Epithelial cell of prostate (primary cell): ENCODE measurements around the gene ITIH1.
"Not testable (repeated sequence)": the region's sequence is repeated elsewhere in the genome, so short reads cannot be mapped to it uniquely, and the experiment has no call there.

ENCODE experiments used
- DNase-seq: peaks from one replicate; pipeline ENCODE4 v3.0.0-alpha.2; 2011; ENCODE audit warnings: low read depth, low spot score
- H3K27ac ChIP-seq: fragments of 450-650 bp; 2 replicates; pipeline ENCODE4 v1.5.1; 2017; ENCODE audit warnings: mild to moderate bottlenecking

Gene ITIH1, protein sequence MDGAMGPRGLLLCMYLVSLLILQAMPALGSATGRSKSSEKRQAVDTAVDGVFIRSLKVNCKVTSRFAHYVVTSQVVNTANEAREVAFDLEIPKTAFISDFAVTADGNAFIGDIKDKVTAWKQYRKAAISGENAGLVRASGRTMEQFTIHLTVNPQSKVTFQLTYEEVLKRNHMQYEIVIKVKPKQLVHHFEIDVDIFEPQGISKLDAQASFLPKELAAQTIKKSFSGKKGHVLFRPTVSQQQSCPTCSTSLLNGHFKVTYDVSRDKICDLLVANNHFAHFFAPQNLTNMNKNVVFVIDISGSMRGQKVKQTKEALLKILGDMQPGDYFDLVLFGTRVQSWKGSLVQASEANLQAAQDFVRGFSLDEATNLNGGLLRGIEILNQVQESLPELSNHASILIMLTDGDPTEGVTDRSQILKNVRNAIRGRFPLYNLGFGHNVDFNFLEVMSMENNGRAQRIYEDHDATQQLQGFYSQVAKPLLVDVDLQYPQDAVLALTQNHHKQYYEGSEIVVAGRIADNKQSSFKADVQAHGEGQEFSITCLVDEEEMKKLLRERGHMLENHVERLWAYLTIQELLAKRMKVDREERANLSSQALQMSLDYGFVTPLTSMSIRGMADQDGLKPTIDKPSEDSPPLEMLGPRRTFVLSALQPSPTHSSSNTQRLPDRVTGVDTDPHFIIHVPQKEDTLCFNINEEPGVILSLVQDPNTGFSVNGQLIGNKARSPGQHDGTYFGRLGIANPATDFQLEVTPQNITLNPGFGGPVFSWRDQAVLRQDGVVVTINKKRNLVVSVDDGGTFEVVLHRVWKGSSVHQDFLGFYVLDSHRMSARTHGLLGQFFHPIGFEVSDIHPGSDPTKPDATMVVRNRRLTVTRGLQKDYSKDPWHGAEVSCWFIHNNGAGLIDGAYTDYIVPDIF

GRCh38 chr3:52777127-52777958, at the start of gene ITIH1:
TSS of gene ITIH1 (plus strand) at chr3:52777599. CDS start at chr3:52777616, 17 bp downstream.
- no peak within 1 kb of the TSS for H3K27ac ChIP-seq
- no peak for DNase-seq

GRCh38 chr3:52728753-52729152, 48.6 kb upstream of the ITIH1 start:
- DNase-seq = not testable (repeated sequence)

GRCh38 chr3:52730681-52731080, 46.7 kb upstream of the ITIH1 start:
- H3K27ac ChIP-seq = no peak overlapping the region
- no peak for DNase-seq

More at GRCh38 chr3:52728753-52729152, 48.6 kb upstream of the ITIH1 start:
- not testable (repeated sequence) for H3K27ac ChIP-seq

GRCh38 chr3:52731590-52731989, 45.8 kb upstream of the ITIH1 start:
- H3K27ac ChIP-seq = no peak overlapping the region
- DNase-seq = no peak

DNA sequence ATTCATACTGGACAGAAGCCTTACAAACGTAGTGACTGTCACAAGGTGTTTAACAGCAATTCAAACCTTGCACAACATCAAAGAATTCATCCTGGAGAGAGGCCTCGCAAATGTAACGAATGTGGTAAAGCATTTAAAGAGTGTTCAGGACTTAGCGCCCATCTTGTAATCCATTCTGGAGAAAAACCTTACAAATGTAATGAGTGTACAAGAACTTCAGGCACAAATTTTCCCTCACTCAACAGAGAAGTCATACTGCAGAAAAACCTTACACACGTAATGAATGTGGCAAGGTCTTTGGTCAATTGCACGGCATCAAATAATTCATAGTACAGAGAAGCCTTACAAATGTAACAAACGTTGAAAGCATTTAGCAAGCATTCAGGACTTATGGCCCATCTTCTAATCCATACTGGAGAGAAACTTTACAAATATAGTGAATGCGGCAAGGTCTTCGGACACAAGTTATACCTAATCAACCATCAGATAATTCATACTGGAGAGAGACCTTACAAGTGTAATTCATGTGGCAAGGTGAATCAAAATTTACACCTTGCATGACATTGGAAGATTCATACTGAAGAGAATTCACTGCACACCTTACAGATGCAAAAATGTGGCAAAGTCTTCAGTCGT, 44.0 kb upstream of the ITIH1 start:
- H3K27ac ChIP-seq = no peak overlapping the region
- DNase-seq = no peak

GRCh38 chr3:52739730-52740129, 37.7 kb upstream of the ITIH1 start:
- DNase-seq = no peak
- no peak overlapping the region for H3K27ac ChIP-seq

GRCh38 chr3:52742418-52743041, 34.9 kb upstream of the ITIH1 start:
- H3K27ac ChIP-seq = no peak overlapping the region
- DNase-seq = no peak

- no peak overlapping the region for H3K27ac ChIP-seq
- DNase-seq = no peak
These were observed 34.2 kb upstream of the ITIH1 start for GRCh38 chr3:52743152-52743551.

GRCh38 chr3:52743721-52744120, 33.7 kb upstream of the ITIH1 start:
- H3K27ac ChIP-seq = no peak overlapping the region
- DNase-seq = no peak

DNA sequence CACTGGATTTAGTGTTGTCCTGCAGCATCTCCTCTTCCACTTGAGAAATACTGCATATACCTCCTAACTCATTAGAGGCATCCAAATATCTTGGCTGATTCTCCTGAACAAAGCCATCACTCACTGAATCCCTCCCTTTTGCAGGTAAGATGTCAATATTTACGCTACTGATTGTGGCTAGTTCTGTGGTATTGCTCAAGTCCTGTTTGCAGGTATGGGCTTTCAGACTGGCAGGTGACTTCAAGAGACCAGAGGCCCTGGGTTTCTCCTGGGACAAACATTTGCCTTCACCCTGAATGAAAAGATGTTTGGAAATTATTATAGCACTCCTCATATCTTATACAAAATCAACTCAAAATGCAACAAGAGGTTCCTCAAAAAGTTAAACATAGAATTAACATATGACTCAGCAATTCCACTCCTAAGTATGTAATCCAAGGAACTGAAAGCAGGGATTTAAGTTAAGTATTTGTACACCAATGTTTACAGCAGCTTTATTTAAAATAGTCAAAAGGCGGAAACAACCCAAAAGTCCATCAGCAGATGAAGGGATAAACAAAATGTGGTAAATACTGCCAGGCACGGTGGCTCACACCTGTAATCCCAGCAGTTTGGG, 25.2 kb upstream of the ITIH1 start:
- no peak for DNase-seq
- H3K27ac ChIP-seq = no peak overlapping the region

DNA sequence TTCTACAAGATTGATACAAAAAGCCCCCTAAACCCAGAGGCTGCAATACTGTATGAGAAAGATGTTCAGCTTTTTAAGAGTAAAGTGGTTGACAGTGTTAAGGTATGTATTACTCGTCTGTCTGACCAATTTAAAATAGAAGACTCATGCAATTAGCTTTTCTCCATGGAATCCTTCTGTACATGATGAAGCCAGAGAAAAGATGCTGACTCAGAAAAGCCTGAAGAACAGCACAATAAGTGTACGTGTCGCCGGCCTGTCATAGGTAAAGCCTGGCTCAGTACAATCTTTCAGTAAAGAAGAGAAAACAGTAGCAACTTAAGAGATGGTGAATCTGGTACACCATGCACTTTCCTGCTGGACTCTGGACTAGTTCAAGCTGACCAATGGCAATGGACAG, 23.0 kb upstream of the ITIH1 start:
- H3K27ac ChIP-seq = no peak overlapping the region
- DNase-seq = no peak

GRCh38 chr3:52756141-52756540, 21.3 kb upstream of the ITIH1 start:
- H3K27ac ChIP-seq = no peak overlapping the region
- no peak for DNase-seq

- H3K27ac ChIP-seq = no peak overlapping the region
- DNase-seq = no peak
These were observed 13.9 kb upstream of the ITIH1 start for GRCh38 chr3:52763466-52763865.

- H3K27ac ChIP-seq = peak overlapping the region; percentile 19
- DNase-seq = no peak
These were observed 7.5 kb upstream of the ITIH1 start for GRCh38 chr3:52769786-52770455.

DNA sequence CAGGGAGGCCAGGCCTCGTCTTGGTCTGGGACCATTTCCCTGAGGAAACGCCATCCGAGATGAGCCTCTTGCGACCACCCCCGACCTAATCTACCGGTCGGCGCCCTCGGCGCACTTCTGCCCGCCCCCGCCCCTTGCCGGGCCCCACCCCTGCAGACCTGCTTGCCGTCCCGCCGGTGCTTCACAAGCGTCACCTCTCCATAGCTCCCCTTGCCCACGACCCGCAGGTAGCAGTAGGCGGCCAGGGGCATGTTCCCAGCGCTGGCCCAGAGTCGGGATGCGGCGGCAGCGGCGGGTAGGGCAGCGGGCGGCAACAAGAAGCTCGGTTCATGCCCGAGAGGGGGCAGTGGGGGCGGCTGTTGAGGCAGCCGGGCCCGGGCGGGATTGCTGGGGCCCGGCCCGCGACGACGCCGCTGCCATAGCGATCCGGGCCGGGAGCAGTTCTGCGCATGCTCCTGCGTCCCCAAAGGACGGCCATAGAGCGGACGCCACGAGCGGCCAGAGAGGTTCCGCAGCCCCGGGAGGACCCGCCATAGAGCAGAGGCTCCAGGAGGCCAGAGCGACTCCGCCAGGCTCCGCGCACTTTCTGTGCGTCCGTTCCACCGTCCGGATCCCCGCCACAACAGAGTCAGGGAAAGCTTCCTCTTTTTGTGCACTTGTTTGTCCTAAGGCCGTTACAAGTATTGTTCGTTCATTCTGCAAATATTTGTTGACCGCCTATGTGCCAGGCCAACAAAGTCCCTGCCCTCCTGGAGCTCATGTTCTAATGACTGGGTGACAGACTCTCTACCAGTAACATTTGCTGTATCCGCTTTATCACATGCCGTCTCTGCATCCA, 6.7 kb upstream of the ITIH1 start, which contains the start of gene NEK4:
NEK4 (minus strand) TSS at position 445 of the 838 bp plus-strand sequence; CDS start at position 251, 194 bp downstream.
- H3K27ac ChIP-seq = peak within 1 kb of the TSS; percentile 19
- no peak for DNase-seq

GRCh38 chr3:52771334-52771681, 6.1 kb upstream of the ITIH1 start:
- H3K27ac ChIP-seq = peak overlapping the region; percentile 19
- no peak for DNase-seq

DNA sequence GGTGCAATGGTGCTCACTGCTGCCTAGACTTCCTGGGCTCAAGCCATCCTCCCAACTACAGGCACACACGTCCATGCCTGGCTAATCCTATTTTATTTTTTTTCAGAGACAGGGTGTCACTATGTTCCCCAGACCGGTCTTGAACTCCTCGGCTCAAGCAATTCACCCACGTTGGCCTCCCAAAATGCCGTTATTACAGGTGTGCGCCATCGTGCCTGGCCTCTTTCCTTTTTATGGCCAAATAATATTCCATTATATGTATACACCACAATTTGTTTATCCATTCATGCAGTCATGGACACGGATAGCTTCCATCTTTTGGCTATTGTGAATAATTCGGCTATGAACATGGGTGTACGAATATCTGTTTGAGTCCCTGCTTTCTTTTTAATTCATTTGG, 5.7 kb upstream of the ITIH1 start:
- no peak overlapping the region for H3K27ac ChIP-seq
- DNase-seq = no peak
